GM23338 (cell line): ENCODE results near the gene CDC27. TPM values are rescaled to one million over a fixed set of nuclear protein-coding genes. Genes with fewer than 3 reads are reported as not detected.

Experiments used
- ATAC-seq: fragments of 200-7000 bp; cut with Tn5 transposase; 3 replicates; pipeline ENCODE4 v1.9.1; 2020
- DNase-seq: peaks from one replicate; pipeline ENCODE4 v3.0.0-alpha.2; 2015; ENCODE audit warnings: low spot score
- H2AFZ ChIP-seq: fragments of 200-600 bp; sonication (generic); 2 replicates; pipeline ENCODE4 v1.8.0; 2016; ENCODE audit warnings: antibody characterized with exemption, mild to moderate bottlenecking, moderate library complexity
- H3F3A ChIP-seq: fragments of 200-600 bp; sonication (generic); replicated peaks from 2 replicates; pipeline ENCODE4 v1.8.0; 2017; ENCODE audit warnings: antibody characterized with exemption, mixed run types, low read depth
- H3K27ac ChIP-seq: fragments of 200-600 bp; sonication (generic); 2 replicates; pipeline ENCODE4 v1.6.1; 2016; ENCODE audit warnings: low read depth
- H3K27me3 ChIP-seq: fragments of 200-600 bp; sonication (generic); 2 replicates; pipeline ENCODE4 v1.8.0; 2016; ENCODE audit warnings: mild to moderate bottlenecking, mixed run types, moderate library complexity; ENCODE audit not compliant: insufficient read depth
- H3K36me3 ChIP-seq: fragments of 200-600 bp; sonication (generic); 2 replicates; pipeline ENCODE4 v1.8.0; 2016; ENCODE audit warnings: mild to moderate bottlenecking; ENCODE audit not compliant: insufficient read depth
- H3K4me1 ChIP-seq: fragments of 200-600 bp; sonication (generic); 2 replicates; pipeline ENCODE4 v1.8.0; 2016; ENCODE audit warnings: mild to moderate bottlenecking, moderate library complexity; ENCODE audit not compliant: insufficient read depth
- H3K4me2 ChIP-seq: fragments of 200-600 bp; sonication (generic); 2 replicates; pipeline ENCODE4 v1.7.1; 2017; ENCODE audit warnings: mixed run types
- H3K4me3 ChIP-seq: fragments of 200-600 bp; sonication (generic); 2 replicates; pipeline ENCODE4 v1.6.1; 2016; ENCODE audit warnings: mixed run types
- H3K79me2 ChIP-seq: fragments of 200-600 bp; sonication (generic); replicated peaks from 2 replicates; pipeline ENCODE4 v1.8.0; 2017; ENCODE audit warnings: mild to moderate bottlenecking; ENCODE audit not compliant: insufficient read depth
- H3K9me2 ChIP-seq: fragments of 200-600 bp; sonication (generic); 2 replicates; pipeline ENCODE4 v1.8.0; 2017; ENCODE audit not compliant: insufficient read depth
- H4K20me1 ChIP-seq: fragments of 200-600 bp; sonication (generic); replicated peaks from 2 replicates; pipeline ENCODE4 v1.8.0; 2017; ENCODE audit warnings: mild to moderate bottlenecking; ENCODE audit not compliant: insufficient read depth
- H3K27ac Mint-ChIP-seq: 2 replicates; pipeline ENCODE4 v1.8.0; 2020; ENCODE audit warnings: inconsistent platforms, mild to moderate bottlenecking, moderate library complexity, mixed read lengths
- H3K27me3 Mint-ChIP-seq: 3 replicates; pipeline ENCODE4 v1.8.0; 2022; ENCODE audit warnings: low read depth, mild to moderate bottlenecking, moderate library complexity, mixed read lengths, inconsistent platforms; ENCODE audit not compliant: insufficient read depth, poor library complexity
- H3K36me3 Mint-ChIP-seq: 3 replicates; pipeline ENCODE4 v1.8.0; 2021; ENCODE audit warnings: low read depth, mild to moderate bottlenecking, inconsistent platforms, moderate library complexity, mixed read lengths
- H3K4me1 Mint-ChIP-seq: 3 replicates; pipeline ENCODE4 v1.8.0; 2020; ENCODE audit warnings: mild to moderate bottlenecking, inconsistent platforms, mixed read lengths
- H3K4me3 Mint-ChIP-seq: 3 replicates; pipeline ENCODE4 v1.8.0; 2021; ENCODE audit warnings: moderate library complexity, mild to moderate bottlenecking, inconsistent platforms, mixed read lengths
- H3K9me3 Mint-ChIP-seq: 3 replicates; pipeline ENCODE4 v1.8.0; 2020; ENCODE audit warnings: moderate library complexity, mild to moderate bottlenecking, inconsistent platforms, mixed read lengths
- CREB1 ChIP-seq: fragments of 250-450 bp; sonication (Bioruptor Pico); IDR thresholded peaks from 2 replicates; pipeline ENCODE4 v1.5.0; 2020; ENCODE audit warnings: low read depth, mild to moderate bottlenecking, moderate library complexity
- CTCF ChIP-seq, 2 experiments: fragments of 200-600 bp in 1 of 2; sonication (generic) in 1 of 2; conservative IDR thresholded peaks; 2 replicates each; pipeline versions ENCODE4 v1.5.1 to v1.6.1; 2016 to 2017; ENCODE audit warnings: antibody characterized with exemption in 2 of 2, low read depth in 2 of 2, mild to moderate bottlenecking in 2 of 2, moderate library complexity in 1 of 2
- ETS1 ChIP-seq: IDR thresholded peaks from 2 replicates; pipeline ENCODE4 v1.6.1; 2016; ENCODE audit warnings: antibody characterized with exemption
- EZH2 ChIP-seq: fragments of 200-600 bp; sonication (generic); IDR thresholded peaks from one replicate; pipeline ENCODE4 v1.8.0; 2017; ENCODE audit warnings: antibody characterized with exemption, mild to moderate bottlenecking, low read depth; ENCODE audit not compliant: unreplicated experiment
- EZH2phosphoT487 ChIP-seq: fragments of 200-600 bp; sonication (generic); IDR thresholded peaks from one replicate; pipeline ENCODE4 v1.8.1; 2018; ENCODE audit warnings: antibody characterized with exemption; ENCODE audit not compliant: unreplicated experiment
- JUNB ChIP-seq: IDR thresholded peaks from one replicate; pipeline ENCODE4 v1.6.1; 2016; ENCODE audit warnings: antibody characterized with exemption; ENCODE audit not compliant: unreplicated experiment
- NANOG ChIP-seq: IDR thresholded peaks from 2 replicates; pipeline ENCODE4 v1.6.1; 2016; ENCODE audit warnings: antibody characterized with exemption, borderline replicate concordance
- POLR2AphosphoS5 ChIP-seq: IDR thresholded peaks from 2 replicates; pipeline ENCODE4 v1.6.1; 2016; ENCODE audit warnings: antibody characterized with exemption, low read depth
- REST ChIP-seq: IDR thresholded peaks from one replicate; pipeline ENCODE4 v1.6.1; 2018; ENCODE audit warnings: antibody characterized with exemption; ENCODE audit not compliant: unreplicated experiment
- STAT1 ChIP-seq: IDR thresholded peaks from one replicate; pipeline ENCODE4 v1.6.1; 2016; ENCODE audit warnings: antibody characterized with exemption; ENCODE audit not compliant: unreplicated experiment
- ZNF114 ChIP-seq: fragments of 250-450 bp; sonication (Bioruptor Pico); IDR thresholded peaks from 2 replicates; pipeline ENCODE4 v1.5.0; 2020; ENCODE audit warnings: mild to moderate bottlenecking, moderate library complexity
- ZNF331 ChIP-seq: fragments of 250-450 bp; sonication (Bioruptor Pico); IDR thresholded peaks from 2 replicates; pipeline ENCODE4 v1.5.0; 2020; ENCODE audit warnings: low read depth, mild to moderate bottlenecking, moderate library complexity
- ZNF462 ChIP-seq: fragments of 250-450 bp; sonication (Bioruptor Pico); IDR thresholded peaks from 2 replicates; pipeline ENCODE4 v1.5.0; 2020; ENCODE audit warnings: mild to moderate bottlenecking, moderate library complexity
- polyA plus RNA-seq: library from polyadenylated mRNA; unstranded; fragments of >200 nt; fragmentation: Nextera tagmentation; extraction: Ambion mirVana; gene quantifications from 2 replicates; pipeline ENCODE4 v1.2.1, GENCODE V29; 2016
- total RNA-seq: library from RNA; depleted of rRNA; stranded (reverse); fragments of >200 nt; shearing (Covaris generic); gene quantifications from 2 replicates; pipeline ENCODE4 v1.2.3, GENCODE V29; 2014

Gene CDC27
- total and polyA plus RNA-seq, 2 experiments from 2014 or later = 49.7 to 85.5 TPM

DNA sequence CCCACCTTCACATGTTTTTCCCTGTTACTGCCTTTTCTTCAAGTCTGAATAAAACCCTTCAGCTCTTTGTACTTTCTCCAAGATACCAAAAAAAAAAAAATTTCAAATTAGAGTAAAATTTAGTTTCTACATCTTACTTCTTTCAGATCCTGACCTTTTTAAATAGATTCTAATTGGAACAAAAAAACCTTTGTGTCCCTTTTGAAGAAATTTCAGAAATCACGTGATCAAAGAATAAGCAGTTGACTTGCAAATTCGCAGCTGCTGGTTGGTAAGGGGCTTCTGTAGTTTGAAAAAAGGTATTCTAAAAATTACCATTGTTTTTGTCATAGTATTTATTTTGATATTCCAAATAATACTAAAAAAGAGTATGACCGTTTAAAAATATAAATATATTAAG, 71.7 kb downstream of the CDC27 start:
- H3K27me3 Mint-ChIP-seq = peaks cover 4% of the 10 kb centered on the region
- Histone ChIP-seq H3K4me3 (no peak overlapping the region), H3K9me2 (no peaks in the 10 kb centered on the region), H3K27me3 (no peaks in the 10 kb centered on the region), H3K36me3 (no peaks in the 10 kb centered on the region), H2AFZ (no peak overlapping the region), H3K79me2 (no peaks in the 10 kb centered on the region), H3K27ac (no peak overlapping the region), H4K20me1 (0 out of 2 replicates have a peak, but pooled peaks cover 5% of the 10 kb centered on the region), H3K4me2 (no peak overlapping the region), H3F3A (no peaks in the 10 kb centered on the region), H3K4me1 (peaks cover 13% of the 10 kb centered on the region)
- H3K36me3 Mint-ChIP-seq = peaks cover 13% of the 10 kb centered on the region; the same call in 2 of the 3 replicates
- no peak overlapping the region for H3K4me3 Mint-ChIP-seq
- H3K4me1 Mint-ChIP-seq = peaks cover 19% of the 10 kb centered on the region; the same call in 2 of the 3 replicates
- no peaks in the 10 kb centered on the region for H3K9me3 Mint-ChIP-seq
- H3K27ac Mint-ChIP-seq = no peak overlapping the region
- TF ChIP-seq CTCF (conservative IDR thresholded peaks at IDR 0.05; ENCODE audit: low read depth in 2 of 2) (no peak), STAT1 (no peak), NANOG (no peak), CREB1 (CRISPR knock-in tag) (no peak), ZNF331 (CRISPR knock-in tag) (no peak), JUNB (no peak), ETS1 (no peak), EZH2 (no peak), REST (no peak), ZNF114 (CRISPR knock-in tag) (no peak), POLR2AphosphoS5 (no peak), EZH2phosphoT487 (no peak), ZNF462 (no peak)
- ATAC-seq (no peak), DNase-seq (no peak)
